NT2/D1 (cell line): ENCODE measurements around the gene CAMK2D.

Experiments
- YY1 ChIP-seq: IDR thresholded peaks from 2 replicates; pipeline ENCODE4 v1.6.1; 2011; ENCODE audit not compliant: insufficient read length, insufficient read depth
- ZNF274 ChIP-seq: IDR thresholded peaks from 2 replicates; pipeline ENCODE4 v1.6.1; 2011; ENCODE audit warnings: mild to moderate bottlenecking, low read depth, low read length

GRCh38 chr4:113636877-113637276, 124.7 kb downstream of the CAMK2D start:
- TF ChIP-seq ZNF274: no peak
- no peak for TF ChIP-seq YY1
